ENCODE results near the gene VTI1A.

The VTI1A gene

GRCh38 chr10:112613620-112614019 lies 166.6 kb downstream of the VTI1A start:
- H3K4me3 ChIP-seq (ENCODE audit: low read depth, low read length): no peak overlapping the region
- ChIA-PET CTCF (no interaction called here), POLR2A (no interaction called here)
- no peaks in the 10 kb centered on the region for H3K36me3 ChIP-seq (ENCODE audit: control insufficient read depth in 2 of 2, insufficient read depth in 1 of 2, low read length in 2 of 2)
- no peak for TF ChIP-seq SP2 (tag by site-specific recombination; IDR thresholded peaks at IDR 0.05)
- no peak for TF ChIP-seq PRDM1 (tag by site-specific recombination; IDR thresholded peaks at IDR 0.05)
- TF ChIP-seq ZNF121 (tag by site-specific recombination; IDR thresholded peaks at IDR 0.05): no peak
- TF ChIP-seq ZNF175 (tag by site-specific recombination; IDR thresholded peaks at IDR 0.05): no peak
- TF ChIP-seq ZNF791 (tag by site-specific recombination; IDR thresholded peaks at IDR 0.05): no peak
- no peak for TF ChIP-seq ZNF639 (tag by site-specific recombination; IDR thresholded peaks at IDR 0.05)
- no peak for TF ChIP-seq ZNF558 (tag by site-specific recombination; IDR thresholded peaks at IDR 0.05)
- H3K4me1 ChIP-seq (ENCODE audit: control insufficient read depth, insufficient read depth, low read length): no peaks in the 10 kb centered on the region
- H3K27ac ChIP-seq (ENCODE audit: extremely low read depth, low read depth, low read length): no peak overlapping the region
- no peaks in the 10 kb centered on the region; the same call in none of the 2 replicates for H3K9me3 ChIP-seq (ENCODE audit: control insufficient read depth, insufficient read depth, low read depth, low read length)

GRCh38 chr10:112614072-112614471 lies 167.1 kb downstream of the VTI1A start:
- CTCF ChIA-PET: no interaction called here
- H3K27ac ChIP-seq (ENCODE audit: extremely low read depth, low read depth, low read length): no peak overlapping the region
- TF ChIP-seq SP2 (tag by site-specific recombination; IDR thresholded peaks at IDR 0.05) (no peak), ZNF169 (tag by site-specific recombination; IDR thresholded peaks at IDR 0.05) (no peak), TCF7L2 (IDR thresholded peaks at IDR 0.05; ENCODE audit: borderline replicate concordance, low read depth, low read length) (no peak), ZNF521 (tag by site-specific recombination; IDR thresholded peaks at IDR 0.05) (no peak), REPIN1 (tag by site-specific recombination; IDR thresholded peaks at IDR 0.05; ENCODE audit: low read depth) (no peak), BCL6B (tag by site-specific recombination; IDR thresholded peaks at IDR 0.05) (no peak), ZNF341 (tag by site-specific recombination; IDR thresholded peaks at IDR 0.05; ENCODE audit: low read depth) (no peak), ZNF596 (tag by site-specific recombination; IDR thresholded peaks at IDR 0.05) (no peak), PRDM1 (tag by site-specific recombination; IDR thresholded peaks at IDR 0.05) (no peak), ZNF530 (tag by site-specific recombination; IDR thresholded peaks at IDR 0.05; ENCODE audit: low read depth) (no peak), MEIS1 (CRISPR knock-in tag; IDR thresholded peaks at IDR 0.05; ENCODE audit: borderline replicate concordance) (no peak), GLI4 (tag by site-specific recombination; IDR thresholded peaks at IDR 0.05) (no peak), ZNF623 (tag by site-specific recombination; IDR thresholded peaks at IDR 0.05) (no peak), ZBTB11 (tag by site-specific recombination; conservative IDR thresholded peaks at IDR 0.05; ENCODE audit: low read depth) (no peak), ZNF677 (tag by site-specific recombination; IDR thresholded peaks at IDR 0.05) (no peak), ZNF600 (tag by site-specific recombination; IDR thresholded peaks at IDR 0.05) (no peak), REST (tag by site-specific recombination; IDR thresholded peaks at IDR 0.05) (no peak), ZNF768 (tag by site-specific recombination; IDR thresholded peaks at IDR 0.05) (no peak), YY2 (tag by site-specific recombination; IDR thresholded peaks at IDR 0.05) (no peak), ZNF501 (tag by site-specific recombination; IDR thresholded peaks at IDR 0.05) (no peak)
- no peaks in the 10 kb centered on the region for H3K36me3 ChIP-seq (ENCODE audit: control insufficient read depth in 2 of 2, insufficient read depth in 1 of 2, low read length in 2 of 2)
- no peak overlapping the region for H3K4me3 ChIP-seq (ENCODE audit: low read depth, low read length)
- no peaks in the 10 kb centered on the region; the same call in none of the 2 replicates for H3K9me3 ChIP-seq (ENCODE audit: control insufficient read depth, insufficient read depth, low read depth, low read length)
- H3K4me1 ChIP-seq (ENCODE audit: control insufficient read depth, insufficient read depth, low read length): no peaks in the 10 kb centered on the region
- POLR2A ChIA-PET: no interaction called here
